ENCODE results near the gene DDX42.
"Not testable (repeated sequence)": the region's sequence is repeated elsewhere in the genome, so short reads cannot be mapped to it uniquely, and the experiment has no call there.

DDX42 gene

GRCh38 chr17:63840591-63841349 lies 66.8 kb downstream of the DDX42 start:
- DNase-seq (ENCODE audit: low spot score), result no peak

- DNase-seq (ENCODE audit: low spot score), result no peak
Observed at GRCh38 chr17:63841350-63842172, 67.6 kb downstream of the DDX42 start.

GRCh38 chr17:63842173-63842539 lies 68.2 kb downstream of the DDX42 start:
- DNase-seq (ENCODE audit: low spot score), result no peak

GRCh38 chr17:63842540-63843386 lies 68.8 kb downstream of the DDX42 start, which contains the start of gene SMARCD2:
TSS of gene SMARCD2 (minus strand) at chr17:63842685. CDS start at chr17:63842674, 11 bp downstream.
- peak; percentile 99 for DNase-seq (ENCODE audit: low spot score)

- DNase-seq (ENCODE audit: low spot score), result not testable (repeated sequence)
Observed at GRCh38 chr17:63843387-63843888, 69.5 kb downstream of the DDX42 start.

GRCh38 chr17:63843910-63844677 lies 70.1 kb downstream of the DDX42 start:
- DNase-seq (ENCODE audit: low spot score), result no peak

- no peak for DNase-seq (ENCODE audit: low spot score)
Observed at GRCh38 chr17:63845509-63845908, 71.5 kb downstream of the DDX42 start.

GRCh38 chr17:63847525-63848249 lies 73.7 kb downstream of the DDX42 start:
- DNase-seq (ENCODE audit: low spot score), result no peak

- peak; percentile 85 for DNase-seq (ENCODE audit: low spot score)
Observed at GRCh38 chr17:63848834-63849689, 75.1 kb downstream of the DDX42 start.

- DNase-seq (ENCODE audit: low spot score), result no peak
Observed at GRCh38 chr17:63850401-63850800, 76.4 kb downstream of the DDX42 start.

GRCh38 chr17:63853260-63853659 lies 79.3 kb downstream of the DDX42 start:
- DNase-seq (ENCODE audit: low spot score), result no peak

GRCh38 chr17:63854709-63855108 lies 80.7 kb downstream of the DDX42 start:
- no peak for DNase-seq (ENCODE audit: low spot score)

- no peak for DNase-seq (ENCODE audit: low spot score)
Observed at GRCh38 chr17:63855185-63855584, 81.2 kb downstream of the DDX42 start.

GRCh38 chr17:63856425-63856824 lies 82.5 kb downstream of the DDX42 start:
- DNase-seq (ENCODE audit: low spot score), result not testable (repeated sequence)

- no peak for DNase-seq (ENCODE audit: low spot score)
Observed at GRCh38 chr17:63859257-63859656, 85.3 kb downstream of the DDX42 start.

GRCh38 chr17:63866625-63867024 lies 92.7 kb downstream of the DDX42 start:
- not testable (repeated sequence) for DNase-seq (ENCODE audit: low spot score)
